GM08714 (cell line): ENCODE data around the gene UBD.

Experiments
- H3K4me3 ChIP-seq: fragments of 200-500 bp; sonication (Bioruptor generic); 2 replicates; pipeline ENCODE4 v1.5.1; 2014; ENCODE audit warnings: mild to moderate bottlenecking, low read length, inconsistent platforms
- ZNF274 ChIP-seq: IDR thresholded peaks from 2 replicates; pipeline ENCODE4 v1.6.1; 2012; ENCODE audit warnings: mild to moderate bottlenecking, low read depth, low read length

The UBD gene

GRCh38 chr6:29547573-29547972 is 12.0 kb downstream of the UBD start:
- no peak for TF ChIP-seq ZNF274
- H3K4me3 ChIP-seq, result no peak overlapping the region

DNA sequence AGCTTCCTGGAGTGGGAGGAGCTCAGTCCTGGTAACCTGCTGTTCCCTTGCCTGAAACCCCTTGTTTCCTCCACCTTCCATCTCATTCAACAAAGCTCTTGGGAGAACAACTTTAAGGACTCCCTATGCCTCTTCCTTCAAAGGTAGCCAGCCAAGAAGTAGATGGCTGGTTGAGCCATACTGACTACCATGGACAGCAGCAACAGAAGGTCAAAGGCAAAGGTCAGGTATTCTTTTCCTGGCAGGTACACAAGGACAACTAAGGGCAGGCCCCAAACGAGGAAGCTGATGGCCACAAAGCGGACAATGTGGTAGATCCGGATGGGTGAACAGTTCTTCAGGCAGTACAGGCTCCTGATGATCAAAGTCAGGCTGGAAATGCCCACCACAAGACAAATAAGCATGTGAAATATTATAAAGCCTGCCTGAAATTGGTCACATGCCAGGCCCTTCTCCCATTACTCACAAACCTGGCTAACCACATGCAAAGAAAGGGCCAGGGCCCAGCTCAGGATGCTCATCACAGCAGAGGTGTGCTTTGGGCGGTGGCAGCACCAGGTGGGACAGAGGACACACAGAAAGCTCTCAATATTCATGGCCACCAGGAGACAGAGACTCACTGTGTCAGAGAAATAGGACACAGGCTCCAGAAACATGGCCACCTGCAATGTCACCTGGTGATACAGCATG is 21.7 kb downstream of the UBD start:
- no peak for TF ChIP-seq ZNF274
- H3K4me3 ChIP-seq, result no peak overlapping the region

DNA sequence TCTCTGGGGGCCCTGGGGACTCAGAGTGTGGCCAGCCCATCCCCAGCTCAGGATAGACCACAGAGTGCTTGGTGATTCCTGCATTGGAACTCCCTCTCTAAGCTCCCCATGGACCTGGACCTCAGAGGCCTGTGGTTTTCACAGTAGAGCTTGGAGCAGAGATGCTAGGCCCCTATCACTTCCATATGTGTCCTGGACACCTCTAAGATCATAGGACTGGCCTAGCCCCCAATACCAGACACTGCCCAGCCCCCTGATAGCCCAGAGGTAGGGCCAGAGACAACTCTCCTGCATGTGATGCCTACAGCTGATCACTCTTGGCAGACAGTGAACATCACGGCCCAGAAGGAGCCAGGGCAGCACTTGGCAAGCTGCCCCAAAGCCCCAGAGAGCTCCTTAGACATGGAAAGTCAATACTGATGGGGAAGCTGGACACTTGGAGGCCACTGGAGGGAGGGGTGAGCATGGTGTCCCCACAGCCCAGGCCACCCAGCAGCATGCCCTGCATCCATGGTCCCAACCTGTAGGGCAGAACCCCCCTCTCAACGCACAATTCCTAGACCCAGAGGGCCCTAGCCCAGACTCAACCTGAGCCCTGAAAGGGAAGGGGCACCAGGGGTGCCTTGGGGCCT is 27.1 kb downstream of the UBD start:
- H3K4me3 ChIP-seq, result no peak overlapping the region
- TF ChIP-seq ZNF274, result no peak

GRCh38 chr6:29531668-29532067 is 27.9 kb downstream of the UBD start:
- TF ChIP-seq ZNF274, result no peak
- no peak overlapping the region for H3K4me3 ChIP-seq

GRCh38 chr6:29530671-29531310 is 28.7 kb downstream of the UBD start:
- no peak for TF ChIP-seq ZNF274
- no peak overlapping the region for H3K4me3 ChIP-seq

- H3K4me3 ChIP-seq, result no peak overlapping the region
- TF ChIP-seq ZNF274, result no peak
Measured at GRCh38 chr6:29529956-29530355, 29.6 kb downstream of the UBD start.

DNA sequence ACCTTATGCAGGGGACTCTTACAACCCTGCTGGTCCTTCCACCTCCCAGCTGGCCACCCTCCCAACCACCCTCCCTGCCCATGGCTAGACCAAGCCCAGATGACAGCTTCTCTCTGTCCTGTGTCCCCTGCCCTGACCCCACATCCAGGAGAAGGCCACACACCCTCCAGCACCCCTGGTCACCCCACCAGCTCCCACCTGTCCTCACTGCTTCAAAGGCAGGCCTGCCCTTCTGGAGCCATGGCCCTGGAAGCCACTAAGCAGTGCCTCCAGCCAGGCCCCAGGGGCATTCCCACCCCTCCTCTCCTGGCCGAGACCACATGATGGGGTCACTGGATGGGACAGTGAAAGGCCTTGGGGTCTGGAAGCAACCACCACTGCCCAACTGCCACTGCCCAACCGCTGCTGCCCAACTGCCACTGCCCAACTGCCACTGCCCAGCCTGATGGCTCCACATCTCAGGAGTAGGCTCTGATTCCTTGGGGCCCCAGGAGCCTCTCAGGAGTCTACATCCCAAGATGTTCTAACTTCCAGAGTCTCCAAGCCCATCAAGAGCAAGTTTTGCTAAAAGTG is 30.5 kb downstream of the UBD start:
- H3K4me3 ChIP-seq, result no peak overlapping the region
- TF ChIP-seq ZNF274, result no peak

DNA sequence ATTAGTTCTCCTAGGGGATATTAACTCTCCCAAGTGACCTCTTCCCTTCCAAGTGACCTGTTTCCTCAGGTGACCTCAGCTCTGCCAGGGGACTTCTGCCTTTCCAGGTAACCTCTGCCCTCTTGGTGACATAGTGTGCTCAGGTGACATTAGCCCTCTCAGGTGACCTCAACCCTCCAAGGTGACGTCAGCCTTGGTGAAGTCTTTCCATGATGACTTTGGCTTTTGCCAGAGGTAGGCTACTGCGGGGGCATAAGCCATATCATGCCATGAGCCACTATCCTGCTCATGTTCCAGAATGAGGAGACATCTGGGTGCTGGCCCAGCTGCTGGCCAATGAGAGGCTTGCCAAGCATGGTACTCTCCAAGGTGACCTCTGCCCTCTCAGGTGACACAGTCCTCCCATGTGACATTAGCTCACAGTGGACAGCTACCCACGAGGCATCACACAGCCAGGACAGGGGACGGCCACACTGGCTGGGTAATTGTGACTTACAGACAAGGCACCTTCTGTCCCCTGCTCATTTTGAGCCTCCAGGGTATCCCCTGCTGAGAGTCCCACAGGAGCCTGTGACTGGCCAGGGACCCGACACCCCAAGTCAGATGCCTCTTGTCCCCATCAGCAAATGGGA is 31.1 kb downstream of the UBD start:
- no peak for TF ChIP-seq ZNF274
- H3K4me3 ChIP-seq, result no peak overlapping the region

DNA sequence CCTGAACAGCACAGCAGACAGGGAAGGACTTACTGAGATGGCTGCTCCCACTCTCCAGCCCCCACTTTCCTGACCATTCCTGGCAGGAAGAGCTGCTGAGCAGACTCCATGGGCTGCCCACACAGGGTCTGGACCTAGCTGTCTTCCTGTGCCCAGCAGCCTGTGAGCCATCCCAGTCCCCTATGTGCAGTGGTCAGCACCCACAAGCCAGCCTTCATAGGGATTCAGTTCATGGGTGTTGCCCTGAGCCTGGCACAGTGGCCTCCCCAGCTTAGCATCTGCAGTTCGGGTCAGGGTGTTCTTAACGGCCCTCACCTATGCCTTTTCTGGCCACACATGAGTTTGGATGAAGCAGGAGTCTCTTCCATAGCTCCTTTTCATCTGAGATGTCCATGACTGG is 32.0 kb downstream of the UBD start:
- H3K4me3 ChIP-seq, result no peak overlapping the region
- TF ChIP-seq ZNF274, result no peak

DNA sequence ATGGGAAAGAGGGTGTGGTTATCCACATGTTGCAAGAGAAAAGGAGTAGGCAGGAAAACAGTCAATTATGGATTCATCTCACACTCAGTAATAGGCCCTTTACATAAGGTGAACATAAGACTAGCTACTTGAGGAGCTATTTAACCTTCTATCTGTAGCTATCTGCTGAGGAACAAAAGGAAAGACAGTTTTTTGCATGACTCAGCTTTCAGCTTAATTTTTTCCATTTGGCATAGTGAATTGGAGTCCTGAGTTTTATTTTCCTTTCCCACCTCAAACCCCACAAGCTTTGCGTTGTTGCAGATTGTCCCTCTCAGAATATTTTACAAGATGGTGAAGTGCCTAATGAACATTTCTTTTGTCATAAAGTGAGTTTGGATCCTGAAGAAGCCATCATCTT is 32.4 kb downstream of the UBD start:
- H3K4me3 ChIP-seq, result no peak overlapping the region
- no peak for TF ChIP-seq ZNF274

- no peak for TF ChIP-seq ZNF274
- H3K4me3 ChIP-seq, result no peak overlapping the region
Measured at GRCh38 chr6:29525311-29525639, 34.3 kb downstream of the UBD start.

DNA sequence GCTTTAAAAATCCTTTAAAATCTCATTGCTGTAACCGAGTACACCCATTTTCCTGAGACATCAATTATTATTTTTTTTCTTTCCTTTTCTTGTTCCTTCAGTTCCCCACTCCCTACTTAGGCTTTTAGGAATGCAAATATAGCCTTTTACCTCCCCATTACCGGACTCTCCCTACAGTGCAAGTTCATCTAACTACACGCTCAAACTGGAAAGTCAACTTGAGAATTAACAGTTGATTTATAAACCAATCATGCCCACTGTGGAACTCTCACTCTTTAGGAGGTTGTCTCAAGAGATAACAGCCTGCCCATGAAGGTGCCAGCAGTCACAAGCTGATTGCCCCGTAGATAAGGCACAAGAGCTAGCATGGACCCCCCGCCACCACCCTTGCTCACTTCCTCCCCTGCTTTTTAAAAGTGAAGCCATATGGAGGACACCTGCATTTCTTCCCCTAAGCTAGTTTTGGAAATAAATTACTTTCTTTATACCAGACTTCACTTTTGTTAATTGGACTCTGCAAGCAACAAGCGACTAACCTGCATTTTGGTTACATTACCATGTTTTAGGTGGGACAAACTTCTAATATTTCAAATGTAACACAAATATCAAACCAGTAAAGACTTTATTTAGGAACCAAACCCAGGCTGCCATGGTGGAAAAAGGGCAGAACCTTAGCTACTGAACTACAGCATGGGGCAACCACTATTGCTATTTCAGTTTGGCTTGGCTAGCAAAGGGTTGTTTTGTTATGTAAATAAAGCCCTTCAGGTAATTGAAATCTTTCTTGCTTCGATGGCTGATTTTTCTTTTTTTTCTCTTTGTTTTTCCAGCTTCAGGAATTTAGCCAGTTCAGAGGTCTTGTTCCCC is 34.9 kb downstream of the UBD start:
- H3K4me3 ChIP-seq, result no peak overlapping the region
- no peak for TF ChIP-seq ZNF274

DNA sequence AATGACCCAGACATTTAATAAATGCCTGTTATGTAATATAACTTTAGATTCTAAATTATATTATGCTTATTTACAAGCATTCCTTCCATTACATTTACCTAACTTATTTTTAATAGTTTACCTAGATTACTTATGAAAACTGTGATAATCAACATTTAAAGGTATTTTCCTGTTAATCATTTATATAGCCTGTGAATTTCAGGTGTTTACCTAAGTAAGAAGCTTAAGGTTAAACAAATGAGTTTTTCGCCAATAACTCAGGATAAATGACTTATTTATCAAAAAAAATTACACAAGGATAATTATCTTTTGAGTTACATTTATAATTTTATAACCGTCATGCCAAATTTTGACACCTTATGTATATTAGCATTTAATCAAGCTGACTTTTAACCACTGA is 35.5 kb downstream of the UBD start:
- no peak overlapping the region for H3K4me3 ChIP-seq
- TF ChIP-seq ZNF274, result no peak

DNA sequence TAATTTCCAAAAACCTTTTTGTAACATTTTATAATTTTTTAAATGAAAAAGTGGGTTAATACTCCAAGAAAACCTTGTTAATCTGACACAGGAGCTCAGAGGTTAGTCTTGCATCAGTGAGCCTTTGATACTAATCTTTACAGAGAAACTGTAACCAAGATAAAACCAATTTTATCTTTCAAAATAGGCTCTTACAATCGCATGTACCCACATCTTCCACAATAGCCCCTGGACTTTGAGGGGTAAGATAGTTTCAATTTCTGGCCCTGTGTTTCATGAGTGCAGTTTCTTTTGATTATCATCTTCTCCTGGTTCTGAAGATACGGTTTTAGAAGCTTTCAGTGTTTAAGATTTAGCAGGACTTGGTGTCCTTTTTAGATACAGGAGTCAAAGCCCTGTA is 37.3 kb downstream of the UBD start:
- H3K4me3 ChIP-seq, result no peak overlapping the region

More for the DNA sequence above, 37.3 kb downstream of the UBD start:
- TF ChIP-seq ZNF274, result no peak
